ENCODE results near the gene NYAP2. TPM values are rescaled to one million over a fixed set of nuclear protein-coding genes. Genes with fewer than 3 reads are reported as not detected.

Gene NYAP2
- total RNA-seq, 1 donor from 2014 or later, result 0.14 TPM

- FAIRE-seq, result no peak
- H3K9me3 ChIP-seq (ENCODE audit: insufficient read depth, low read depth, low read length), result no peaks in the 10 kb centered on the region
- no peaks in the 10 kb centered on the region for H3K36me3 ChIP-seq (ENCODE audit: insufficient read depth, low read length)
- no peak overlapping the region for H3K9ac ChIP-seq (ENCODE audit: low read length)
- no peaks in the 10 kb centered on the region for H3K27me3 Mint-ChIP-seq (ENCODE audit: low read depth, unreplicated experiment)
- H4K20me1 ChIP-seq (ENCODE audit: insufficient read depth, low read length), result no peaks in the 10 kb centered on the region
- peaks cover 4% of the 10 kb centered on the region for H3K27me3 ChIP-seq (ENCODE audit: insufficient read depth, low read length)
- H3K27ac ChIP-seq (ENCODE audit: low read depth, low read length), result no peak overlapping the region
- H2AFZ ChIP-seq (ENCODE audit: low read depth, low read length), result no peak overlapping the region
- TF ChIP-seq EZH2 (IDR thresholded peaks at IDR 0.05; ENCODE audit: insufficient read depth, low read length) (no peak), CTCF (IDR thresholded peaks at IDR 0.05; ENCODE audit: insufficient read depth, low read depth, low read length) (no peak)
- H3K4me1 Mint-ChIP-seq (ENCODE audit: low read depth, unreplicated experiment), result no peaks in the 10 kb centered on the region
- no peak overlapping the region for H3K4me3 Mint-ChIP-seq (ENCODE audit: unreplicated experiment)
- H3K27ac Mint-ChIP-seq (ENCODE audit: unreplicated experiment), result no peak overlapping the region
- no peak overlapping the region for H3K4me2 ChIP-seq (ENCODE audit: low read length)
- no peaks in the 10 kb centered on the region for H3K36me3 Mint-ChIP-seq (ENCODE audit: low read depth, unreplicated experiment)
- no peak overlapping the region for H3K4me3 ChIP-seq (ENCODE audit: insufficient read depth, low read depth, low read length)
- no peaks in the 10 kb centered on the region for H3K4me1 ChIP-seq (ENCODE audit: insufficient read depth, low read length)
- DNase-seq (ENCODE audit: low read depth), result no peak
- H3K9me3 Mint-ChIP-seq (ENCODE audit: unreplicated experiment), result no peaks in the 10 kb centered on the region
- no peaks in the 10 kb centered on the region for H3K79me2 ChIP-seq (ENCODE audit: insufficient read depth, low read length)
Measured at GRCh38 chr2:225402210-225402776, 2.8 kb downstream of the NYAP2 start.

- H3K4me1 ChIP-seq (ENCODE audit: insufficient read depth, low read length), result no peaks in the 10 kb centered on the region
- H3K27ac ChIP-seq (ENCODE audit: low read depth, low read length), result no peak overlapping the region
- no peaks in the 10 kb centered on the region for H3K36me3 ChIP-seq (ENCODE audit: insufficient read depth, low read length)
- no peaks in the 10 kb centered on the region for H3K4me1 Mint-ChIP-seq (ENCODE audit: low read depth, unreplicated experiment)
- H3K4me3 ChIP-seq (ENCODE audit: insufficient read depth, low read depth, low read length), result no peak overlapping the region
- H3K4me3 Mint-ChIP-seq (ENCODE audit: unreplicated experiment), result no peak overlapping the region
- H3K36me3 Mint-ChIP-seq (ENCODE audit: low read depth, unreplicated experiment), result no peaks in the 10 kb centered on the region
- DNase-seq (ENCODE audit: low read depth) (no peak), FAIRE-seq (no peak)
- TF ChIP-seq EZH2 (IDR thresholded peaks at IDR 0.05; ENCODE audit: insufficient read depth, low read length), result no peak
- no peak for TF ChIP-seq CTCF (IDR thresholded peaks at IDR 0.05; ENCODE audit: insufficient read depth, low read depth, low read length)
- H3K27me3 ChIP-seq (ENCODE audit: insufficient read depth, low read length), result no peaks in the 10 kb centered on the region
- H3K27me3 Mint-ChIP-seq (ENCODE audit: low read depth, unreplicated experiment), result no peaks in the 10 kb centered on the region
- H3K27ac Mint-ChIP-seq (ENCODE audit: unreplicated experiment), result no peak overlapping the region
- H3K9me3 ChIP-seq (ENCODE audit: insufficient read depth, low read depth, low read length), result no peaks in the 10 kb centered on the region
- H3K9me3 Mint-ChIP-seq (ENCODE audit: unreplicated experiment), result no peaks in the 10 kb centered on the region
- H2AFZ ChIP-seq (ENCODE audit: low read depth, low read length), result no peak overlapping the region
- H4K20me1 ChIP-seq (ENCODE audit: insufficient read depth, low read length), result no peaks in the 10 kb centered on the region
- no peak overlapping the region for H3K9ac ChIP-seq (ENCODE audit: low read length)
- H3K4me2 ChIP-seq (ENCODE audit: low read length), result no peak overlapping the region
- no peaks in the 10 kb centered on the region for H3K79me2 ChIP-seq (ENCODE audit: insufficient read depth, low read length)
Measured at GRCh38 chr2:225411452-225411851, 11.9 kb downstream of the NYAP2 start.

GRCh38 chr2:225413786-225414185 is 14.3 kb downstream of the NYAP2 start:
- Histone ChIP-seq H3K9me3 (ENCODE audit: insufficient read depth, low read depth, low read length) (no peaks in the 10 kb centered on the region), H3K36me3 (ENCODE audit: insufficient read depth, low read length) (no peaks in the 10 kb centered on the region), H3K79me2 (ENCODE audit: insufficient read depth, low read length) (no peaks in the 10 kb centered on the region), H4K20me1 (ENCODE audit: insufficient read depth, low read length) (no peaks in the 10 kb centered on the region), H3K4me2 (ENCODE audit: low read length) (no peak overlapping the region), H2AFZ (ENCODE audit: low read depth, low read length) (no peak overlapping the region), H3K9ac (ENCODE audit: low read length) (no peak overlapping the region), H3K27me3 (ENCODE audit: insufficient read depth, low read length) (no peaks in the 10 kb centered on the region), H3K4me1 (ENCODE audit: insufficient read depth, low read length) (no peaks in the 10 kb centered on the region), H3K4me3 (ENCODE audit: insufficient read depth, low read depth, low read length) (no peak overlapping the region), H3K27ac (ENCODE audit: low read depth, low read length) (no peak overlapping the region)
- no peak for TF ChIP-seq CTCF (IDR thresholded peaks at IDR 0.05; ENCODE audit: insufficient read depth, low read depth, low read length)
- no peak for TF ChIP-seq EZH2 (IDR thresholded peaks at IDR 0.05; ENCODE audit: insufficient read depth, low read length)
- Mint-ChIP-seq H3K36me3 (ENCODE audit: low read depth, unreplicated experiment) (no peaks in the 10 kb centered on the region), H3K27ac (ENCODE audit: unreplicated experiment) (no peak overlapping the region), H3K27me3 (ENCODE audit: low read depth, unreplicated experiment) (no peaks in the 10 kb centered on the region), H3K4me3 (ENCODE audit: unreplicated experiment) (no peak overlapping the region), H3K9me3 (ENCODE audit: unreplicated experiment) (no peaks in the 10 kb centered on the region), H3K4me1 (ENCODE audit: low read depth, unreplicated experiment) (no peaks in the 10 kb centered on the region)
- no peak for DNase-seq (ENCODE audit: low read depth)
- no peak for FAIRE-seq
